ENCODE results near the gene CFAP210.

Gene CFAP210

DNA sequence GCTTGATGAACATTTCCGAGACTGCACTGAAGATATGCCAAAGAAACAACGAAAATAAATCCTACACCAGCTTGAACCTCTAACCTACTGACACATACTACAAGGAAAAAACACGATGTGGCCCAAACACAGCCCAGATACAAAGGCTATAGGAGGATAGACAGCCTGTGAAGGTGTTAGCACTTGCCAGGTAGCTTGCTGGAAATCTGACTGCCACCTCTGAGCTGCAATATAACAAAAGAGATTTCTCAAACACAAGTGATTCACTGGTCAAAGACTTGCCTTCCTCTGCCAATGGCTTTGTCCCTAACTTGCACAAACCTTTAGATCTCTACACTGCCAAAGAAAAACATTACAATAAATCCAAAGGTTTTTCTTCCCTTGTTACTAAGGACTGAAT lies 21.1 kb downstream of the CFAP210 start:
- no peak for DNase-seq (ENCODE audit: low read depth)

DNA sequence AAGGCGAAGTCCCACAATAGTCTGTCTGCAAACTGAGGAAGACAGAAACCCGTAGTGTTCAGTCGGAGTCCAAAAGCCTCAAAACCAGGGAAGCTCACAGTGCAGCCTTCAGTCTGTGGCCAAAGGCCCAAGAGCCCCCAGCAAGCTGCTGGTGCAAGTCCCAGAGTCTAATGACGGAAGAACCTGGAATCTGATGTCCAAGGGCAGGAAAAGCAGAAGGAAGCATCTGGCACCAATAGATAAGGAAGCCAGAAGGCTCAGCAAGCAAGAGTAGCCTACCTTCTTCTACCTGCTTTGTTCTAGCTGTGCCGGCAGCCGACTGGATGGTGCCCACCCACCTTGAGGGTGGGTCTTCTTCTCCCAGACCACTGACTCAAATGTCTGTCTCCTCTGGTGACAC lies 21.8 kb downstream of the CFAP210 start:
- no peak for DNase-seq (ENCODE audit: low read depth)

DNA sequence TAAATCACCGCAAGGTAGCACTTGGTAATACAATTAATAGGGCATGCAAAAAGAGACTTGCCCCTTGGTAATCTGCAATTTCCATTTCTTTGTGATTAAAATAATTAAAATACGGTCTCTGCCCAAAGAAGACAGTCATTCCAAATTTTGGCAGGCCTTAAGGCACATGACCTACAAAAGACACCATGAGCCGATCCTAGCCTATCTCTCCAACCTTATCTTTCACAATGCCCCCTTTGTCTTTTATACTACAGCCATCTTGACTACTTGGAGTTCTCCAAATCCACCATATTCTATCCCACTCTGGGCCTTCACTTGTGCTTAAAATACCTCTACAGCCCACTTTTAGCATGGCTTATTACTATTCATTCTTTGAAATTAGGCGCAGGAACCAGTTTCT lies 23.3 kb downstream of the CFAP210 start:
- no peak for DNase-seq (ENCODE audit: low read depth)

DNA sequence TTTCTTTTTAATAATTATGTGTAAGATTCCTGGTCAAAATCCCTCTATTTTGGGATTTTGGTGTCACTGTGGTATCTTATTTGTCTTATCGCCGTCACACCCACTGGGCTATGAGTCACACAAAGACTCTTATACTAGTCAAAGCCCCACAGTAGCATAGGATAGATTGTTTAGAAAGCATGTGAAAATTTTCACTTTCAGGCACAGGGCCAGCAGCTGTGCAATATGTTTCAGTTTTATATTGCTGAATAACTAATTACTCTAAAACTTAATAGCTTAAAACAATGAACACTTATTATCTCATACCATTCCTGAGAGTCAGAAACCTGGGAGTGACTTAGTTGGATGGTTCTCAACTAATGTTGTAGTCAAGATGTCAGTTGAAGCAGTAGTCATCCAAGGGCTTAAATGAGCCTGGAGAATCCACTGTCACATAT lies 24.0 kb downstream of the CFAP210 start:
- no peak for DNase-seq (ENCODE audit: low read depth)

DNA sequence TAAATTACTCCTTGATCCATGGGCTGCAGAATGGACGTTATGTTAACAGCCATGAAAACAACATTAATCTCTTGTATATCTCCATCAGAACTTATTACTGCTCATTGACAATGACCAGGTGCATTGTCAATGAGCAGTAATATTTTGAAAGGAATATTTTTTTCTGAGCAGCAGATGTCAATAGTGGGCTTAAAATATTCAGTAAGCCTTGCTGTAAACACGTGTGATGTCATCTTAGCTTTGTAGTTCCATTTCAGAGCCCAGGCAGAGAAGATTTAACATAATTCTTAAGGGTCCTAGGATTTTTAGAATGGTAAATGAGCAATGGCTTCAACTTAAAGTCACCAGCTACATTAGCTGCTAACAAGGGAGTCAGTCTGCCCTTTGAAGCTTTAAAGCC lies 26.6 kb downstream of the CFAP210 start:
- no peak for DNase-seq (ENCODE audit: low read depth)

DNA sequence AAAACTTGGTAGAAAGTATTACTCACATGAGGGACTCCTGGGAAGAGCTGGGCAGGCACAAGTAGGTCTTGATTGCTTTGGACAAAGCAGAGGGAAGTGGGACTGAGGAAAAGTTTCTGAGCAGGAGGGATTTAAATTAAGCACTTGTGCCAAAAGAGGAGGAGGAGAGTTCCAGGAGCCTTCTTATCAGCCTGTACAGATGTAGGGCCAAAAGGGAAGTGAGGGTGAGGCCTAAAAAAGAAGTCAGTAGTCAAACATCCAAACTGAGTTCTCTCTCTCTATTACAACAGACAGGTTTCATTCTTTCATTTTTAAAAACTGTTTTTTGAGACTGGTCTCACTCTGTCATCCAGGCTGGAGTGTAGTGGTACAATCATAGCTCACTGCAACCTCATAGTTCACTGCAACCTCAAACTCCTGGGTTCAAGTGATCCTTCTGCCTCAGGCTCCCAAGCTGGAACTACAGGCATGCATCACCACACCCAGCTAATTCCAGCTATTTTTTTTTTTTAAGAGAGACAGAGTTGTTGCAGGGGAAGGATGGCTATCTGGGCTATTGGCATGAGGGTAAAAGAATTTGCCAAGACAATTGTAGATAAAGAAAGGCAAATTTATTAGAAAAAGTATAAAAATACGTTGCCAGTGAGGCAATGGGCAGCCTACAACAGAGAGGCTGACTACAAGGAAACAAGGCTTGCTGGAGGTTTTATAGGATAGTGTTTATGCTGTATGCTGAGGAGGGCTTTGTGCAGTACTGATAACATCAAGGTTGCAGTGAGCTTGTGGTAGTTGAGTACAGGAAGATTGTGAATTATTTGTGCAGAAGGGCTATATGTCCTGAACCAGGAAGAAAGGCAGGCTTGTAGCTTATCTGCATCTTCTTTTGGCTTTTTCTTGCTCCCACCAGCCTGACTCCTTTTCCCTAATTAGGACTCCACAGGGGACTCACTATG lies 29.0 kb downstream of the CFAP210 start:
- no peak for DNase-seq (ENCODE audit: low read depth)

DNA sequence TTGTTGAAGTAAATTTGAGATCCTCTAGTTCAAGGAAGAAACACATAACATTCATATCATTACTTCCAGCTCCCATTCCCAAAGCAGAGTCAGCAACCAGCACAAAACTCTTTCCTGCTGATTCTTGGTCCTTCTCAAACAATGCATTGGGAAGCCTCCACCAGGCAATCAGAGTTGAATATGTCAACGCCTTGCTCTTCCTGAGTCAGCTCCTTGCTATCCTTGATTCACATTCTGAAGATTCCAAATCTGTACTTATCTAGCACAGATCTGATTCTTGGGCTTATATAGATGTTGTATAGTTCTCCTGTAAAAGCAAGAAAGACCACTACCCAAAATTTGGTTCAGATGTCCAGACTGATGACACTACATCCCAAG lies 29.6 kb downstream of the CFAP210 start:
- no peak for DNase-seq (ENCODE audit: low read depth)

DNA sequence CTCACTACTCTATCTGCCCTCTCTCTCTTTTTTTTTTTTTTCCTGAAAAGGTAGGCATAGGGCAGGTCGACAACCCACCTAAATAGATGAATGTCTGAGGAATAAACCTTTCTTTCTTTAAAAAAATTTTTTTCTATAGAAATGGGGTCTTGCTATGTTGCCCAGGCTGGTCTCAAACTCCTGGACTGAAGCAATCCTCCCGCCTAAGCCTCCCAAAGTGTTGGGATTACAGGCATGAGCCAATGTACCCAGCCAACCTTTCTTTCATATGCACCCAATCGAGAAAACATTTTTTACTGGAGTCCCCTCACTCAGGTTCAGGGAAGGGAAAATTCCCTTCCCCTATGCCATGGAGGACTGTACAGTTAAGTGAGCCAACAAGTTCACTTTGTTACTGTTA lies 31.0 kb downstream of the CFAP210 start:
- DNase-seq (ENCODE audit: low read depth): no peak

DNA sequence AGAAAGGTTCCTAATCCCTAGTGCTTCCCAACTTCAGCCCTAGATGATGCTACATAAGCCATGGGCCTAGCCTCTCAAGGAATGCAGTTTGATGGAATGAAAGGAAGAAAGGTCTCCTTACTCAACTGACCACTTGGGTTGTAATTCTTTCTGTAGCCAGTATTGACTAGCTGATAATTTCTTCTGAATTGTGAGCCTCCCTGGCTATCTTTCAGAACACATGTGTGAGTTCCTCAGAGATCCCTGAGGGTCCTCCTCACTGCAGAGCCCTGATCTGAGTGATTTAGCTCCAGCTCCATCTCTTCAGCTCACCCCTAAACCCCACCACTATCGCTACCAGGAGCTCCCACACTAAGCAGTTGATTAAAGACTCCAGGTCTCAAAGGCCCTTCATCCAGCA lies 31.5 kb downstream of the CFAP210 start:
- DNase-seq (ENCODE audit: low read depth): no peak

DNA sequence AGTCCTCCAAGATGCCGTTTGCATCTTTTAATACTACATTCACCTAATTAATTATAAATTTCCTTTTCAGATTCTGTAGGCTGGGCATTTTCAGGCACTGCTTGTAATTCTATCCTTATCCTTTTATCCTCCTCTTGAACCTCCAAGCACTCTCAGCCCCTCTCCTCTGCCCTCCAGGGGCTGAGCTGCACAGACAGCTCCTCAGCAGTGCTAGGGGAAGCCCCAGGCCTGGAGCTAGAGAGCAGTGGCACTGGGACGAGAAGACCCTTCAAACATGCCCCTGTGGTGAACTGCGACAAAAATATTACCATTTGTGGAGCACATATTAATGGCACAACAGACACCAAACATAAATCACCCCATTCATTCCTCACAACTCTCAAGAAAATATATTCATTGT lies 32.9 kb downstream of the CFAP210 start:
- DNase-seq (ENCODE audit: low read depth): no peak

DNA sequence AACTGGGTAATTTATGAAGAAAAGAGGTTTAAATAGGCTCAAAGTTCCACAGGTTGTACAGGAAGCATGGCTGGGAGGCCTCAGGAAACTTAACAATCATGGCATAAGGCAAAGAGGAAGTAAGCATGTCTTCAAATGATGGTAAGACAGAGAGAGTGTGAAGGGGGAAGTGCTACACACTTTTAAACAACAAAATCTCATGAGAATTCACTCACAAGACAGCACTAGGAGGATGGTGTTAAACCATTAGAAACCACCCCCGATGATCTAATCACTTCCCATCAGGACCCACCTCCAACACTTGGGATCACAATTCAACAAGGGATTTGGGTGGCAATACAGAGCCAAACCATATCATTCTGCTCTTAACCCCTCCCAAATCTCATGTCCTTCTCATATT lies 34.9 kb downstream of the CFAP210 start:
- DNase-seq (ENCODE audit: low read depth): no peak

DNA sequence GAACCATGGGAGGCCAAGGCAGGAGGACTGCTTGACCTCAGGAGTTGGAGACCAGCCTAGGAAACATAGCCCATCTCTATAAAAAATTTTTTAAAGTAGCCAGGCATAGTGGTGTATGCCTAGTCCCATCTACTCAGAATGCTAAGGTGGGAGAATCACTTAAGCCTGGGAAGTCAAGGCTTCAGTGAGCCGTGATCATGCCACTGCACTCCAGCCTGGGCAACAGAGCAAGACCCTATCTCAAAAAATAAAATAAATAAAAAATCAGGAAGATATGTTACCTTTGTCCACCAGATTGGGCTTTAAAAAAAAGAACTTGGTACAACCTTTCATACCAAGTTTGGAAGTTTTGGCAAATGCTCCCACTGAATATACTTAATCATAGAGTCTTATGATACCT lies 35.3 kb downstream of the CFAP210 start:
- DNase-seq (ENCODE audit: low read depth): no peak

DNA sequence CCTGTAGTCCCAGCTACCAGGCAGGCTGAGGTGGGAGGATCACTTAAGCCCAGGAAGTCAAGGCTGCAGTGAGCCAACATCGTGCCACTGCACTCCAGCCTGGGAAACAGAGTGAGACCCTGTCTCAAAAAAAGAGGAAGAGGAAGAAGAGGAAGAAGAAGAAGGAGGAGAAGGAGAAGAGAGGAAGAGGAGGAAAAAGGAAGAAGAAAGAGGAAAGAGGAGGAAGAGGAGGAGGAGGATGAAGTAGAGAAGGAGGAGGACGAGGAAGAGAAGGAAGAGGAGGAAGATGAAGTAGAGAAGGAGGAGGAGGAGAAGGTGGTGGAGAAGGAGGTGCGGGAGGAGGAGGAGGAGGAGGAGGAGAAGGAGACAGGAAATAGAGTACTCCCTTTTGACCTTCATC lies 38.0 kb downstream of the CFAP210 start:
- no peak for DNase-seq (ENCODE audit: low read depth)

DNA sequence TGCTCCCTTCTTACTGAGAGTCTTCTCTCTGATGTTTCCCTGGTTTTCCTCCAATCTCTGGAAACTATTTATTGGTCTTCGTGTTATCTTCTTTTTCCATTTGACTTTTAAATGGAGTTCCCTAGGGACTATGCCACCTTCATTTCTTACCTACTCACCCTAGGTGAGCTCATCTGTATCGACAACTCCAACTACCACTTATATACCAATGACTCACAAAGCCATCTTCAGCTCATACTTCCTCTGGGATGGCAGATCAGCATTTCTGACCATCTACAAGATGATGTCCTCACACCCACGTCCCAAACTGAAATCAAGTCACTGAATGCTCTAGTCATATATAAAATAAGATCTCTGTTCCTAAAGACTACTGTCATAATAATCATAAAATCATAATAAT lies 40.6 kb downstream of the CFAP210 start:
- DNase-seq (ENCODE audit: low read depth): no peak

DNA sequence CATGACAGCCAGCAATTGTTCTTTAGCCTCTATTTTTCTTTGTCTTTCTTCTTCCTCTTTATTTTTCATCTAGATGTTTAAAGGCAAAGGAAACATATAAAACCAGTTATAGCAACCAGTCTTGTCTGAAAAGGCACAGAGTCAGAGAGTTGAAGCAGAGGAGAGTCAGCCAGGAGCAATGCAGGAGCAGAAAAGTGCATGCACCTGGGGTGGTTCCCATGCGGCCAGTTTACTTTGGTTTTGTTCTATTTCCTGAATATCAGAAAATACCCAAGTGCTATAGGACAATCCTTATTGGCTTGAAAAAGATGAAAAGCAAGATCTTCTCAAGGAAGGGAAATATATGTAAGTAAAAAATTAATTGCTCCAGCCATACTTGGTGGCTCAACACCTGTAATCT lies 44.9 kb downstream of the CFAP210 start:
- no peak for DNase-seq (ENCODE audit: low read depth)

DNA sequence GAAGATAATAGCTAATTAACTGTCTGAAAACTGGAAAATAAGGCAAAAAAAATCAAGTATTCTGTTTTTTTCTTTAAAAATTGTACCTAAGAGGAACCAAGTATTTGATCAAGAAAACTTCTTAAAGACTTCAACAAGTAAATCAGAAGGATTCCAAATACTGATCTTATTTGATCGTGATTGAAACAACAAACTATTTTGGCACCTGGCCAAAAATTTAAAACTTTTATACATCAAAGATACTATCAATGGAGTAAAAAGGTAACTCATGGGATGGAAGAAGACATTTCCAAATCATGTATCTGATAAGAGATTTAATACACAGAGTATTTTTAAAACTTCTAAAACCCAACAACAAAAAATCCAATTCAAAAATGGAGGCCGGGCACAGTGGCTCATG lies 46.7 kb downstream of the CFAP210 start:
- no peak for DNase-seq (ENCODE audit: low read depth)

DNA sequence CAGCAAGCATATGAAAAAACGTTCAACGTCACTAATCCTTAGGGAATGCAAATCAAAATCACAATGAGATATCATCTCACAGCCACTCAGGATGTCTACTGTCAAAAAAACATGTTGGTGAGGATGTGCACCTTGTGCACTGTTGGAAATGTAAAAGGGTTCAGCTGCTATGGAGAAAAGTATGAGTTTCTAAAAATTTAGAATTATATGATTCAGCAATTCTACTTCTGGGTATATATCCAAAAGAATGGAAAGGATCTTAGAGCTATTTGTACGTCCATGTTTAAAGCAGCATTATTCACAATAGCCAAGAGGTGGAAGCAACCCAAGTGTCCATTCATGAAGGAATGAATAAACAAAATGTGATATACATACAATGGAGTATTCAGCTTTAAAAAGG lies 50.0 kb downstream of the CFAP210 start:
- no peak for DNase-seq (ENCODE audit: low read depth)

DNA sequence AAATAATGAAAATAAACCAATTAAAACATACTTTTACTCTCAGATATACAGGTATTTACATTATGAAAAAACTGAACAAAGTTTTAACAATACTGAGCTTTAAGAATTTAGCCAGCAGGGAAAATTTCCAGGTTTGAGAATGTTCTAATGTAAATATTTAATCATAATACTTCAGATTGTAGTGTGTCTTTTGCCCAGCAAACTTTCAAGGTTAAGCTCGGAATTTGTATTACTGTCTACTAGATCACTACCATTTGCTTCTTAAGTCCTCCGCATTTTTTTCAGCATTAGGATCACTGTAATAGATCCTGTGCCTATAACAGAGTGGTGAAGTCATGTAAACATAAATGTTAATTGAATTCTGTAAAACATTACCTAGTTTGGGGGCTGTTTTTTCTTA lies 52.7 kb downstream of the CFAP210 start:
- no peak for DNase-seq (ENCODE audit: low read depth)

DNA sequence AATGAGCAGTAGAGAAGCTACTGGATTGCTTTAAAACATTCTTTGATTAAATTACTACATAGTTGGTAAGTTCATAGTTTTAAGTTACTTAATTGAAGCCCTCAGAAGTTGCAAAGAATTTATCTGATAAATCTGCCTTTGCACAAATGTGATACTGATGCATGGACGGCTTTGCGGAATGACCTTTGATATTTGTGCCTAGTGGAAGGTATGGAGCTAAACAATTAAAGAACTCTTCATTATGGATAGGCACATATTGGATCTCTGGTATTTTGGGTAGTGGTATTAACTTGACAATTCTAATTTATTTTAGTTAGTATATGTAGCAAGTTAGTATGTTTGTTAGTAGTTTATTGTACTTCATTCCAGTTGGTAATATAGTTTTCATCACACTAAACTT lies 54.1 kb downstream of the CFAP210 start:
- DNase-seq (ENCODE audit: low read depth): no peak

DNA sequence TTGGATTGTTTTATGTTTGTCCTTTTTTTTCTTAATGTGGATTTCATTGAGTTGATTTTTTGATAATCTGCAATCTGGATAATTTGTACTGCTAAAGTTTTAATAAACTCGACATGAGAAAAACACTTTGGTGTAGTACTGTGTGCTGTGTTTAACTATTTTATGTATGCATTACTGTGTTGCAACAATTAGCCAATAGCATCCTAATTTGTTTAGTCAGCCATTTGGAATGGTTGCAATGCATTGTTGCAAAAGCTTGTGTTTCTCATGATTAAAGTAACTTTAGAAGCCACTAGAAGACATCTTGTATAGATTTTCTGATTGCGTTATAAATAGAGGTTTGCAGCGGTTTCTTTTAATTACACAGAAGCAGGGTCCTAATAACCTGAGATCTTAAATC lies 56.6 kb downstream of the CFAP210 start:
- peak; percentile 82 for DNase-seq (ENCODE audit: low read depth)

DNA sequence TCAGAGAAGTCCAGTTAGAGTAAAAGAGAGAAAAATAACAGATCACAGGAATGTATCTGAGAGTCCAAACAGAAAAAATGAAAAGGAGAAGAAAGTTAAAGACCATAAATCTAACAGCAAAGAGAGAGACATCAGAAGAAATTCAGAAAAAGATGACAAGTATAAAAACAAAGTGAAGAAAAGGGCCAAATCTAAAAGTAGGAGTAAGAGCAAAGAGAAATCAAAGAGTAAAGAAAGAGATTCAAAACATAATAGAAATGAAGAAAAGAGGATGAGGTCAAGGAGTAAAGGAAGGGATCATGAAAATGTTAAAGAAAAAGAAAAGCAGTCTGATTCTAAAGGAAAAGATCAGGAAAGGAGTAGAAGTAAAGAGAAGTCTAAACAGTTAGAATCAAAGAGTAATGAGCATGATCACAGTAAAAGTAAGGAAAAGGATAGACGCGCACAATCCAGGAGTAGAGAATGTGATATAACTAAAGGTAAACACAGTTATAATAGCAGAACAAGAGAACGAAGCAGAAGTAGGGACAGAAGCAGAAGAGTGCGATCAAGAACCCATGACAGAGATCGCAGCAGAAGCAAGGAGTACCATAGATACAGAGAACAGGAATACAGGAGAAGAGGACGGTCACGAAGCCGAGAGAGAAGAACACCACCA lies 57.6 kb downstream of the CFAP210 start:
- no peak for DNase-seq (ENCODE audit: low read depth)

DNA sequence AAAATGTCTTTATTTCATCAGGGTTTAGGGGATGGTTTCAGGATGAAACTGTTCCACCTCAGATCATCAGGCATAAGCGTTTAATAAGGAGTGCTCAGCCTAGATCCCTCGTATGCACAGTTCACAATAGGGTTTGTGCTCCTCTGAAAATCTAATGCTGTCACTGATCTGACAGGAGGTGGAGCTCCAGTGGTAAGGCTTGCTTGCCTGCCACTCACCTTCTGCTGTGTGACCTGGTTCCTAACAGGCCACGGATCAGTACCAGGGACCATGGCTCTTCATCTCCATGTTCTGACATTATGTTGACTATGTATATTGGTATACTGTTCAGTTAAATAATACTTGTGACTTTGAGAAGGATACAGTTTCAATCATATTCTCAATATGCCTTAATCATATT lies 68.4 kb downstream of the CFAP210 start:
- no peak for DNase-seq (ENCODE audit: low read depth)

DNA sequence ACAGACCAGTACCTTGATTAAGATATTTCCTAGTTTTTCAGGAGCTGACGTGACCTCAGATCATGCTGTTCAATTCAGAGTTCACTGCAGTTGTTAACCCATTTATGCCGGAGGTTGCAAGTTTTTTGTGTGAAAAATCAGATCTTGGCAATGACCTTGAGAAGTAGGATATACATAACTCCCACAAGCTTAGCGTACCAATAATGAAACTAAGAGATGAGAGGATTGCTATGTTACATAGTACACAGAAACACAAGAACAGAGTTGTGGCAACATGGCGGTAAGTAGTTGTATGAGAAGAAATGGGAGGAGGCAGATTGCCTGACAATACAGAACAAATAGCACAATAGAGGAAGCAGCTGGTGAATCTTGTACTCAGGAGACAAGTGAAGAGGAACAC lies 71.0 kb downstream of the CFAP210 start:
- no peak for DNase-seq (ENCODE audit: low read depth)

DNA sequence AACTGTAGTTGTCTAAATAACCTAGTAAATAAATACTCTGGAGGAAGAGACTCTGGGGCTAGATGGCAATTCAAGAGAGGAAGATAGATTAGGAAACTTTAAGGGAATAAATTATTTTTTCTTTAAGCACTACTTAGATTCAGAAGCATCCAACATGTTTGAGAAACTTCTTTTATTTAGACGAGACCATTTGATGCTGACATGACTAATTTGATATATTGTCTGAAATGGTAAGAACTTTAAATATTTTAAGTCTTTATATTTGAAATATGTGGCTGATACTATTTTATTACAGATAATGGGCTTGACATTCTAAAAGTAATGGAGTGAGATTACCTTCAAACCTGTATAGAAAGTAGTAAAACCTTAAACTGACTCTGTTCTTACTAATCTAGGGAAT lies 73.7 kb downstream of the CFAP210 start:
- DNase-seq (ENCODE audit: low read depth): no peak

Data from HS-5 (cell line).